ENCODE results near the gene UBASH3B.

The UBASH3B gene

GRCh38 chr11:122625976-122626665, 29.4 kb upstream of the UBASH3B start:
- H3K4me3 ChIP-seq = no peak overlapping the region
- no peak overlapping the region for H3K27ac ChIP-seq
- no peak overlapping the region for H3K9ac ChIP-seq
- no peak for TF ChIP-seq Cebpa-rat (IDR thresholded peaks at IDR 0.05)
- no peaks in the 10 kb centered on the region for H3K36me3 ChIP-seq
- H3K4me2 ChIP-seq = no peak overlapping the region
- peaks cover 6 to 17% (median 13%) of the 10 kb centered on the region in 10 experiments; a peak in 19 of 20 replicates for H3K4me1 ChIP-seq
- H3K27me3 ChIP-seq = no peaks in the 10 kb centered on the region
- H4K20me1 ChIP-seq = no peaks in the 10 kb centered on the region
- no peaks in the 10 kb centered on the region for H3K9me3 ChIP-seq (replicated peaks in 1 of 11)

DNA sequence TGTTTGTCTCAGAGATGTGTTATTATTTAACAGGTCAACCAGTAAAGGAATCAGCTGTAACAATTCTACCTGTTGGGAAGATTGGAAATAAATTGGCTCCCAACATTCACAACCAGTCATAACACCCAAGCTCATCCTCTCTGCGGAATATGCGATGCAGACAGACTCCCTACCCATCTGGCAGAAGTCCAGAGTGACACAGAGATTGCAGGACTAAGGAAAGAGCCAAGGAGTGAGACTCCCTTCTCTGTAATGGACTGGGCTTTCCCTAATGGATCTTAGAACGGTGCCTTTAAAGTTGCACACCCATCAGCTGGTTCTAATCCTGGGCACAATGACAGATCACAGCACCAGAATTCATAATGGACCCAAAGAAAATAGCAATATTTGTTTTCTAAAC, 27.8 kb upstream of the UBASH3B start:
- Histone ChIP-seq H3K9ac (no peak overlapping the region), H3K4me1 (peaks cover 15 to 30% (median 25%) of the 10 kb centered on the region in 10 experiments), H3K9me3 (replicated peaks in 1 of 11) (no peaks in the 10 kb centered on the region), H3K27me3 (no peaks in the 10 kb centered on the region), H3K36me3 (no peaks in the 10 kb centered on the region), H4K20me1 (no peaks in the 10 kb centered on the region), H3K4me2 (no peak overlapping the region), H3K4me3 (no peak overlapping the region), H3K27ac (no peak overlapping the region)
- TF ChIP-seq Cebpa-rat (IDR thresholded peaks at IDR 0.05) = no peak

DNA sequence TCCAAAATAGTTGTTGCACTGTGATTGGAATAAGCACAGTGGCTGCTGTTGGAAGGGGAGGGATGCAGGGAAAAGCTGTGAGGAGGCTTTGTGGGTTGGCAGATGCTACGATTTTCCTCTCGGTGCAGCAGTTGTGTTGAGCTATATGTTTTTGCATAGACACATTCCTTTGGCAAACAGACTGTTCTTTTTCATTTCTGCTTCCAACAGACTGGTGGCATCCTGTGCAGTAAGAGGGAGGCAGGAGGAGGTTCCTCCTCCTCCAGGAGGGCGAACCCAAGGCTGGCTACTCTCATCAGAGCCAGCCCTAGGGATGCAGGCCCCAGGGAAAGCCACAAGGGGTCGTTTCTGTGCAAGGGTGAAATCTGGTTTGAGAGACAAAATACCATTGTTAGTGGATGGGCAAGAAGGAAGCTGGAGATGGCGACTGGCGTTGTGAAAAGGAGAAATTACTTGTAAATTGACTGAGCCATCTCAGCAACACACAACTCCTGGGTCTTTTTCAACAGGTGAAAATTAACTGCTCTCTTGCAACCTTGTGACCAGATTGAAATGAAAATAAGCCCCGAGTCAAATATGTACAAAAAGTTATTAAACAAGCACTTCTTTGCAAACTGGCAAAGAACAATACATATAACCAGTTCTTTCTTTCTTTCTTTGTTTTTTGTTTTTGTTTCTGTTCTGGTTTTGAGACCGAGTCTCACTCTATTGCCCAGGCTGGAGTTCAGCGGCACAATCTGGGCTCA, 26.5 kb upstream of the UBASH3B start:
- Histone ChIP-seq H3K27me3 (no peaks in the 10 kb centered on the region), H3K36me3 (no peaks in the 10 kb centered on the region), H4K20me1 (no peaks in the 10 kb centered on the region), H3K4me3 (no peak overlapping the region), H3K27ac (peak overlapping the region in 1 of 11 experiments; percentile 26; a peak in 3 of 22 replicates), H3K4me1 (peaks cover 16 to 42% (median 35%) of the 10 kb centered on the region in 10 experiments), H3K9me3 (replicated peaks in 1 of 11) (no peaks in the 10 kb centered on the region), H3K9ac (no peak overlapping the region), H3K4me2 (peak overlapping the region in 9 of 11 experiments; percentile 6 to 45 (median 17); a peak in 11 of 22 replicates)
- no peak for TF ChIP-seq Cebpa-rat (IDR thresholded peaks at IDR 0.05)

DNA sequence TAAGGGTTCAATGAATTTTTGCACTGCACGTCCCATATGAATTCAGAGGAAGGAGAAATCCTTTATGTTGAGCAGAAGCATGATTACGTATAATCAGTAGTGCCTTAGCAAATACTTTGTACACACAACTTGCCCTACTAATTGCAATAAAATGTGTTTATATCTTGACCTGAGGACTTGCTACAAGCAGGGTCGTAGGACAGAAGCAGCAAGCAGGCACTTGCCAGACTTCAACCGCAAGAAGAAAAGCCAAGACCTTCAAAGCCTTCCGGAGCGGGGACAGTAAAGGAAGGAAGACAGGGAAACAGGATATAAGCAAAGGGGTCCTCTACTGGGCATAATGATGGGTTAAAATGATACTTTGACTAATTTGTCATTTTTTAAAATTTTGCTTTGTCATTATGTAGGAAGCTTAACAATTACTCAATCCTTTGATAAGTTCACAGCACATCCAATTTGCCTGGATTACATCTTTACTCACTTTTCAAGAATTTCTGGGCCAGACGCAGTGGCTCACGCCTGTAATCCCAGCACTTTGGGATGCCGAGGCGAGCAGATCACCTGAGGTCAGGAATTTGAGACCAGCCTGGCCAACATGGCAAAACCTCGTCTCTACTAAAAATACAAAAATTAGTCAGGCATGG, 23.2 kb upstream of the UBASH3B start:
- Histone ChIP-seq H3K9me3 (replicated peaks in 1 of 11) (no peaks in the 10 kb centered on the region), H3K4me2 (peak overlapping the region; percentile 13 to 69 (median 52); a peak in 20 of 22 replicates), H3K27ac (0 out of 22 replicates have a peak overlapping the region, but pooled peaks of 2 of the 11 experiments have one; percentile 13 to 18), H4K20me1 (no peaks in the 10 kb centered on the region), H3K4me1 (peaks cover 24 to 60% (median 50%) of the 10 kb centered on the region in 10 experiments), H3K36me3 (no peaks in the 10 kb centered on the region), H3K27me3 (no peaks in the 10 kb centered on the region), H3K9ac (peak overlapping the region in 2 of 11 experiments; percentile 22 to 53; a peak in 1 of 22 replicates), H3K4me3 (no peak overlapping the region)
- no peak for TF ChIP-seq Cebpa-rat (IDR thresholded peaks at IDR 0.05)

GRCh38 chr11:122633219-122633829, 22.2 kb upstream of the UBASH3B start:
- Histone ChIP-seq H3K4me2 (peak overlapping the region; percentile 10 to 64 (median 45); a peak in 16 of 22 replicates), H3K27ac (peak overlapping the region in 2 of 11 experiments; percentile 12 to 42; a peak in 2 of 22 replicates), H3K4me1 (peaks cover 28 to 66% (median 58%) of the 10 kb centered on the region in 10 experiments), H3K9ac (0 out of 22 replicates have a peak overlapping the region, but pooled peaks of 1 of the 11 experiments have one; percentile 15), H3K4me3 (no peak overlapping the region), H4K20me1 (no peaks in the 10 kb centered on the region), H3K27me3 (no peaks in the 10 kb centered on the region), H3K36me3 (no peaks in the 10 kb centered on the region), H3K9me3 (replicated peaks in 1 of 11) (no peaks in the 10 kb centered on the region)
- TF ChIP-seq Cebpa-rat (IDR thresholded peaks at IDR 0.05) = no peak

GRCh38 chr11:122634501-122634900, 21.0 kb upstream of the UBASH3B start:
- Histone ChIP-seq H3K4me3 (no peak overlapping the region), H3K9ac (peak overlapping the region in 3 of 11 experiments; percentile 19 to 39 (median 31); a peak in 2 of 22 replicates), H4K20me1 (no peaks in the 10 kb centered on the region), H3K4me2 (peak overlapping the region; percentile 6 to 61 (median 45); a peak in 20 of 22 replicates), H3K36me3 (no peaks in the 10 kb centered on the region), H3K27ac (peak overlapping the region in 9 of 11 experiments; percentile 6 to 58 (median 50); a peak in 14 of 22 replicates), H3K27me3 (no peaks in the 10 kb centered on the region), H3K9me3 (replicated peaks in 1 of 11) (no peaks in the 10 kb centered on the region), H3K4me1 (peaks cover 23 to 59% (median 52%) of the 10 kb centered on the region in 10 experiments)
- TF ChIP-seq Cebpa-rat (IDR thresholded peaks at IDR 0.05) = no peak

GRCh38 chr11:122637541-122637940, 18.0 kb upstream of the UBASH3B start:
- no peaks in the 10 kb centered on the region for H3K36me3 ChIP-seq
- no peak overlapping the region for H3K4me3 ChIP-seq
- peaks cover 19 to 44% (median 38%) of the 10 kb centered on the region in 10 experiments for H3K4me1 ChIP-seq
- no peaks in the 10 kb centered on the region for H3K9me3 ChIP-seq (replicated peaks in 1 of 11)
- no peaks in the 10 kb centered on the region for H3K27me3 ChIP-seq
- H3K9ac ChIP-seq = no peak overlapping the region
- TF ChIP-seq Cebpa-rat (IDR thresholded peaks at IDR 0.05) = no peak
- H3K27ac ChIP-seq = 0 out of 22 replicates have a peak overlapping the region, but pooled peaks of 3 of the 11 experiments have one; percentile 4 to 23 (median 7)
- no peaks in the 10 kb centered on the region for H4K20me1 ChIP-seq
- peak overlapping the region; percentile 26 to 63 (median 52); a peak in 21 of 22 replicates for H3K4me2 ChIP-seq

DNA sequence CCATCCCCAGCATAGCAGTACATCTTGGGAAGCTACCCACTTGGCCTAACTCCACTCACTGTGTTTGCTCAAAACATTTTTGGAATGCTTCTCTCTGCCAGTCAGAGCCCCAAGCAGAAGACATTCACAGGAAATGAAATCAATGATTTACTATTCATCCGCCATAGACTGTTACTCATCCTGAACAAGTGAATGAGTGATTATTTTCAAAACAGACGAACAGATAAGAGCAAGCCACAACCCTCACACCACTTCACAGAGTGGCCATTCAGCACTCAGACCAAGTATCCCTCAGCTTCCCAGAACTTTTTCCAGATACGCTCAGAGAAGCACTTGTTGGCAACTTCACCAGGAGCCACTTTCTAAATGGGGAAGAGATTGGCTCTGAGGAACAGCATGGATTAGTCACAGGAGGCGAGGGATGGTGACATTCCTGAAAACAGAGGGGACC, 13.0 kb upstream of the UBASH3B start:
- H4K20me1 ChIP-seq = no peaks in the 10 kb centered on the region
- no peaks in the 10 kb centered on the region for H3K27me3 ChIP-seq
- peaks cover 14 to 25% (median 22%) of the 10 kb centered on the region in 10 experiments for H3K4me1 ChIP-seq
- no peaks in the 10 kb centered on the region for H3K36me3 ChIP-seq
- no peak overlapping the region for H3K9ac ChIP-seq
- peak overlapping the region in 5 of 11 experiments; percentile 4 to 29 (median 15); a peak in 6 of 22 replicates for H3K4me2 ChIP-seq
- no peak overlapping the region for H3K4me3 ChIP-seq
- H3K9me3 ChIP-seq (replicated peaks in 1 of 11) = no peaks in the 10 kb centered on the region
- TF ChIP-seq Cebpa-rat (IDR thresholded peaks at IDR 0.05) = no peak
- H3K27ac ChIP-seq = no peak overlapping the region

Measured in BLaER1 treated with 17β-estradiol and CSF1 and Interleukin-3, amounts not matched to agents 10 nM and 100 nM (cell line).